Measurements from ENCODE around the gene R3HDM1.

Gene R3HDM1

GRCh38 chr2:135732561-135732960 is 201.3 kb downstream of the R3HDM1 start:
- no peak for DNase-seq

- DNase-seq, result no peak
Observed at GRCh38 chr2:135733045-135733444, 201.8 kb downstream of the R3HDM1 start.

GRCh38 chr2:135736546-135736945 is 205.3 kb downstream of the R3HDM1 start:
- DNase-seq, result no peak

- no peak for DNase-seq
Observed at GRCh38 chr2:135740206-135740605, 208.9 kb downstream of the R3HDM1 start.

GRCh38 chr2:135741043-135741394 is 209.7 kb downstream of the R3HDM1 start:
- no peak for DNase-seq

GRCh38 chr2:135741395-135742324 is 210.4 kb downstream of the R3HDM1 start, which contains the start of gene UBXN4:
Gene UBXN4, plus strand, starts transcription at chr2:135741855. Its CDS starts 75 bp downstream, at chr2:135741930.
- DNase-seq, result peak; percentile 99

GRCh38 chr2:135742325-135742757 is 211.1 kb downstream of the R3HDM1 start:
- DNase-seq, result peak; percentile 76

- no peak for DNase-seq
Observed at GRCh38 chr2:135743860-135744259, 212.6 kb downstream of the R3HDM1 start.

- DNase-seq, result peak; percentile 16
Observed at GRCh38 chr2:135744760-135745314, 213.6 kb downstream of the R3HDM1 start.

- no peak for DNase-seq
Observed at GRCh38 chr2:135745545-135745944, 214.3 kb downstream of the R3HDM1 start.

GRCh38 chr2:135755573-135755972 is 224.3 kb downstream of the R3HDM1 start:
- no peak for DNase-seq

GRCh38 chr2:135756692-135757091 is 225.4 kb downstream of the R3HDM1 start:
- no peak for DNase-seq

GRCh38 chr2:135762022-135762421 is 230.7 kb downstream of the R3HDM1 start:
- DNase-seq, result no peak

GRCh38 chr2:135762530-135762929 is 231.2 kb downstream of the R3HDM1 start:
- no peak for DNase-seq

- DNase-seq, result no peak
Observed at GRCh38 chr2:135768863-135769262, 237.6 kb downstream of the R3HDM1 start.

GRCh38 chr2:135773319-135773718 is 242.0 kb downstream of the R3HDM1 start:
- no peak for DNase-seq

- no peak for DNase-seq
Observed at GRCh38 chr2:135773917-135774316, 242.6 kb downstream of the R3HDM1 start.
